Measurements from ENCODE around the gene ZNF423. TPM values are rescaled to one million over a fixed set of nuclear protein-coding genes. Genes with fewer than 3 reads are reported as not detected.
"Not testable (repeated sequence)": the region's sequence is repeated elsewhere in the genome, so short reads cannot be mapped to it uniquely, and the experiment has no call there.

ZNF423 gene
- total and polyA plus RNA-seq, 7 donors = 0.69 to 19.7 (median 3.6) TPM

- H3K4me3 ChIP-seq = no peak overlapping the region
- intact Hi-C loops (cut with DNase I) = no loop called here
- no peaks in the 10 kb centered on the region for H3K27me3 ChIP-seq
- no peaks in the 10 kb centered on the region for H3K36me3 ChIP-seq
- H3K9me3 ChIP-seq = no peaks in the 10 kb centered on the region
- WGBS, 2 donors = 94 to 96% methylated on average over 7 of the region's 7 CpGs
- H3K27ac ChIP-seq = no peak overlapping the region
- DNase-seq = no peak
- TF ChIP-seq EP300 (IDR thresholded peaks at IDR 0.05) (no peak), CTCF (IDR thresholded peaks at IDR 0.05) (no peak), POLR2A (IDR thresholded peaks at IDR 0.05) (no peak), POLR2AphosphoS5 (IDR thresholded peaks at IDR 0.05) (no peak)
- H3K4me1 ChIP-seq = no peaks in the 10 kb centered on the region
These were observed 176.8 kb downstream of the ZNF423 start for GRCh38 chr16:49679095-49679494.

- H3K27ac ChIP-seq; H3K4me3 ChIP-seq; H3K27me3 ChIP-seq; H3K9me3 ChIP-seq; H3K4me1 ChIP-seq; intact Hi-C loops (cut with DNase I); H3K36me3 ChIP-seq; DNase-seq: not testable (repeated sequence)
- WGBS, 2 donors = 80 to 90% methylated on average over 6 of the region's 6 CpGs
These were observed 178.3 kb downstream of the ZNF423 start for GRCh38 chr16:49677661-49678060.

GRCh38 chr16:49675413-49675812 lies 180.5 kb downstream of the ZNF423 start:
- H3K36me3 ChIP-seq = no peaks in the 10 kb centered on the region
- peaks cover 0 to 9% (median 4%) of the 10 kb centered on the region in 4 donors for H3K4me1 ChIP-seq
- DNase-seq = no peak
- TF ChIP-seq POLR2A (IDR thresholded peaks at IDR 0.05) = no peak
- TF ChIP-seq POLR2AphosphoS5 (IDR thresholded peaks at IDR 0.05) = no peak
- no peak for TF ChIP-seq CTCF (IDR thresholded peaks at IDR 0.05)
- no peak for TF ChIP-seq EP300 (IDR thresholded peaks at IDR 0.05)
- intact Hi-C loops (cut with DNase I) = no loop called here
- H3K9me3 ChIP-seq = no peaks in the 10 kb centered on the region
- H3K27me3 ChIP-seq = no peaks in the 10 kb centered on the region
- no peak overlapping the region for H3K27ac ChIP-seq
- 30 to 60% methylated on average over 10 of the region's 10 CpGs for WGBS, 2 donors
- H3K4me3 ChIP-seq = no peak overlapping the region

- H3K9me3 ChIP-seq = no peaks in the 10 kb centered on the region
- H3K4me3 ChIP-seq = no peak overlapping the region
- TF ChIP-seq EP300 (IDR thresholded peaks at IDR 0.05) (no peak), CTCF (IDR thresholded peaks at IDR 0.05) (no peak), POLR2A (IDR thresholded peaks at IDR 0.05) (no peak), POLR2AphosphoS5 (IDR thresholded peaks at IDR 0.05) (no peak)
- peaks cover 0 to 12% (median 6%) of the 10 kb centered on the region in 4 donors for H3K4me1 ChIP-seq
- WGBS, 2 donors = 81 to 92% methylated on average over 3 of the region's 3 CpGs
- DNase-seq = no peak
- no peaks in the 10 kb centered on the region for H3K27me3 ChIP-seq
- H3K27ac ChIP-seq = no peak overlapping the region
- no peaks in the 10 kb centered on the region for H3K36me3 ChIP-seq
- intact Hi-C loops (cut with DNase I) = no loop called here
These were observed 180.9 kb downstream of the ZNF423 start for GRCh38 chr16:49674990-49675389.

- intact Hi-C loops (cut with DNase I) = no loop called here
- H3K27ac ChIP-seq = no peak overlapping the region
- peaks cover 0 to 12% (median 6%) of the 10 kb centered on the region in 4 donors for H3K4me1 ChIP-seq
- no peaks in the 10 kb centered on the region for H3K9me3 ChIP-seq
- H3K4me3 ChIP-seq = no peak overlapping the region
- no peak for DNase-seq
- H3K27me3 ChIP-seq = no peaks in the 10 kb centered on the region
- WGBS, 2 donors = 88 to 91% methylated on average over 15 of the region's 15 CpGs
- TF ChIP-seq EP300 (IDR thresholded peaks at IDR 0.05) = no peak
- no peak for TF ChIP-seq POLR2AphosphoS5 (IDR thresholded peaks at IDR 0.05)
- H3K36me3 ChIP-seq = no peaks in the 10 kb centered on the region
These were observed 181.5 kb downstream of the ZNF423 start for GRCh38 chr16:49674351-49674851.

- no peak for DNase-seq
- Histone ChIP-seq H3K27me3 (no peaks in the 10 kb centered on the region), H3K4me1 (peaks cover 0 to 12% (median 6%) of the 10 kb centered on the region in 4 donors), H3K36me3 (no peaks in the 10 kb centered on the region), H3K27ac (no peak overlapping the region), H3K9me3 (no peaks in the 10 kb centered on the region), H3K4me3 (no peak overlapping the region)
- TF ChIP-seq POLR2AphosphoS5 (IDR thresholded peaks at IDR 0.05) (no peak), POLR2A (IDR thresholded peaks at IDR 0.05) (no peak), EP300 (IDR thresholded peaks at IDR 0.05) (no peak), CTCF (IDR thresholded peaks at IDR 0.05) (no peak)
- WGBS, 2 donors = 91 to 92% methylated on average over 8 of the region's 8 CpGs
- intact Hi-C loops (cut with DNase I) = no loop called here
These were observed 182.5 kb downstream of the ZNF423 start for GRCh38 chr16:49673442-49673841.
